Measurements from ENCODE around the gene BRAF. TPM values are rescaled to one million over a fixed set of nuclear protein-coding genes. Genes with fewer than 3 reads are reported as not detected.

BRAF gene
- total RNA-seq, 1 experiment from 2014 or later: 31.3 TPM

DNA sequence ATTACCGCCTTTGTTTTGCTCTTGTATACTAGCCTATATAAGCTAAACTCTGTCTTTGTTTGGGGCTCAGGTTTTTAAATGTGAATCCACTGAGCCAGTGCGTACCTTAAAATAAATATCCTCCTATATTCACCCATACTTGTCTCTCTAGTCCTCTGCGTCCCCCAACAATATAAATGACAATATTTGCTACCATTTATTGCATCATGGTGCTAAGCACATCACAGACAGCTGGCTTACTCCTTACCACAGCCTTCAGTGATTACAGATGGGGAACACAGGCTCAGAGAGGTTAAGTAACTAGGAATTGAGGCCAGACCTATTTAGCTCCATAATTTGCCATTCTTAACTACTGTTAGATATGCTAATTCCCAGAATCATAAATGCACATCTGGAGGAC lies 255.4 kb downstream of the BRAF start:
- Mint-ChIP-seq H3K27me3 (ENCODE audit: unreplicated experiment) (peaks cover 17% of the 10 kb centered on the region), H3K4me3 (ENCODE audit: low read depth, unreplicated experiment) (no peak overlapping the region), H3K36me3 (ENCODE audit: insufficient read depth, unreplicated experiment) (peaks cover 18% of the 10 kb centered on the region), H3K4me1 (ENCODE audit: low read depth, unreplicated experiment) (peaks cover 8% of the 10 kb centered on the region), H3K9me3 (ENCODE audit: low read depth, unreplicated experiment) (no peaks in the 10 kb centered on the region), H3K27ac (ENCODE audit: unreplicated experiment) (no peak overlapping the region)
- DNase-seq: no peak
- TF ChIP-seq, protein P1, sequence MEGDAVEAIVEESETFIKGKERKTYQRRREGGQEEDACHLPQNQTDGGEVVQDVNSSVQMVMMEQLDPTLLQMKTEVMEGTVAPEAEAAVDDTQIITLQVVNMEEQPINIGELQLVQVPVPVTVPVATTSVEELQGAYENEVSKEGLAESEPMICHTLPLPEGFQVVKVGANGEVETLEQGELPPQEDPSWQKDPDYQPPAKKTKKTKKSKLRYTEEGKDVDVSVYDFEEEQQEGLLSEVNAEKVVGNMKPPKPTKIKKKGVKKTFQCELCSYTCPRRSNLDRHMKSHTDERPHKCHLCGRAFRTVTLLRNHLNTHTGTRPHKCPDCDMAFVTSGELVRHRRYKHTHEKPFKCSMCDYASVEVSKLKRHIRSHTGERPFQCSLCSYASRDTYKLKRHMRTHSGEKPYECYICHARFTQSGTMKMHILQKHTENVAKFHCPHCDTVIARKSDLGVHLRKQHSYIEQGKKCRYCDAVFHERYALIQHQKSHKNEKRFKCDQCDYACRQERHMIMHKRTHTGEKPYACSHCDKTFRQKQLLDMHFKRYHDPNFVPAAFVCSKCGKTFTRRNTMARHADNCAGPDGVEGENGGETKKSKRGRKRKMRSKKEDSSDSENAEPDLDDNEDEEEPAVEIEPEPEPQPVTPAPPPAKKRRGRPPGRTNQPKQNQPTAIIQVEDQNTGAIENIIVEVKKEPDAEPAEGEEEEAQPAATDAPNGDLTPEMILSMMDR (IDR thresholded peaks at IDR 0.05; ENCODE audit: unreplicated experiment): no peak
- intact Hi-C loops (cut with micrococcal nuclease; ENCODE audit: unreplicated experiment): no loop called here
- CTCF ChIA-PET: interaction anchor here (0.6 to 1.3 kb wide), 2 partner anchors 9 to 57 kb away, joined by 3 to 5 read pairs; no protein-coding TSS in a partner anchor
- BruUV-seq (replicated peaks): no TSS peak

Other genes with a start within 250 kb of the BRAF start
- gene NDUFB2, start 228.2 kb downstream of the BRAF start, total RNA-seq (2022): 128 and 132 TPM in 2 replicates
- 54.6 and 60.3 TPM in 2 replicates for gene MRPS33, start 90.0 kb upstream of the BRAF start, total RNA-seq (2022)
- gene TMEM178B, start 149.1 kb upstream of the BRAF start, total RNA-seq (2022): 1.5 and 4.6 TPM in 2 replicates